H9 (cell line): ENCODE results near the gene CRB3. TPM values are rescaled to one million over a fixed set of nuclear protein-coding genes. Genes with fewer than 3 reads are reported as not detected.

Experiments used
- DNase-seq: peaks from one replicate; pipeline ENCODE4 v3.0.0-alpha.2; 2017
- H2AFZ ChIP-seq: one replicate; pipeline ENCODE4 v1.6.1; 2013; ENCODE audit warnings: mild to moderate bottlenecking, low read length, control low read depth, moderate library complexity
- H2AK5ac ChIP-seq: 2 replicates; pipeline ENCODE4 v1.6.1; 2013; ENCODE audit warnings: low read length, control low read depth, mixed read lengths; ENCODE audit not compliant: insufficient read length
- H2BK120ac ChIP-seq: one replicate; pipeline ENCODE4 v1.6.1; 2013; ENCODE audit warnings: low read depth, mild to moderate bottlenecking, low read length, control low read depth, inconsistent platforms; ENCODE audit not compliant: poor library complexity, severe bottlenecking
- H2BK12ac ChIP-seq: 2 replicates; pipeline ENCODE4 v1.6.1; 2013; ENCODE audit warnings: low read length, control low read depth, mixed read lengths, low read depth; ENCODE audit not compliant: insufficient read length
- H2BK15ac ChIP-seq: 2 replicates; pipeline ENCODE4 v1.6.1; 2013; ENCODE audit warnings: low read depth, low read length, control low read depth
- H2BK20ac ChIP-seq: one replicate; pipeline ENCODE4 v1.6.1; 2013; ENCODE audit warnings: low read depth, mild to moderate bottlenecking, low read length, control low read depth, inconsistent platforms; ENCODE audit not compliant: poor library complexity, severe bottlenecking
- H2BK5ac ChIP-seq: 2 replicates; pipeline ENCODE4 v1.6.1; 2013; ENCODE audit warnings: low read length, control low read depth, mixed read lengths; ENCODE audit not compliant: insufficient read length
- H3K14ac ChIP-seq: 2 replicates; pipeline ENCODE4 v1.6.1; 2013; ENCODE audit warnings: low read length, control low read depth; ENCODE audit not compliant: insufficient read depth
- H3K18ac ChIP-seq: 2 replicates; pipeline ENCODE4 v1.6.1; 2013; ENCODE audit warnings: low read depth, mild to moderate bottlenecking, mixed read lengths, low read length, control low read depth; ENCODE audit not compliant: insufficient read length
- H3K23ac ChIP-seq: 2 replicates; pipeline ENCODE4 v1.6.1; 2013; ENCODE audit warnings: low read length, control low read depth, mixed read lengths, low read depth; ENCODE audit not compliant: insufficient read length
- H3K23me2 ChIP-seq: 2 replicates; pipeline ENCODE4 v1.6.1; 2013; ENCODE audit warnings: low read depth, mild to moderate bottlenecking, mixed read lengths, low read length, control low read depth; ENCODE audit not compliant: insufficient read length, poor library complexity, severe bottlenecking
- H3K27ac ChIP-seq: 2 replicates; pipeline ENCODE4 v1.5.1; 2013; ENCODE audit warnings: low read length, control low read depth, mixed read lengths, low read depth; ENCODE audit not compliant: insufficient read length
- H3K27me3 ChIP-seq: 2 replicates; pipeline ENCODE4 v1.6.1; 2013; ENCODE audit warnings: low read length, control low read depth, inconsistent platforms; ENCODE audit not compliant: insufficient read depth
- H3K4ac ChIP-seq: 2 replicates; pipeline ENCODE4 v1.6.1; 2013; ENCODE audit warnings: low read depth, mild to moderate bottlenecking, control low read depth, inconsistent platforms, low read length, moderate library complexity
- H3K4me1 ChIP-seq: 2 replicates; pipeline ENCODE4 v1.6.1; 2013; ENCODE audit warnings: low read length, control low read depth, inconsistent platforms; ENCODE audit not compliant: insufficient read depth
- H3K4me2 ChIP-seq: 2 replicates; pipeline ENCODE4 v1.6.1; 2013; ENCODE audit warnings: low read length, control low read depth, mixed read lengths; ENCODE audit not compliant: insufficient read length, insufficient read depth
- H3K56ac ChIP-seq: 2 replicates; pipeline ENCODE4 v1.6.1; 2013; ENCODE audit warnings: low read depth, mild to moderate bottlenecking, mixed read lengths, low read length, control low read depth; ENCODE audit not compliant: insufficient read length
- H3K79me1 ChIP-seq: 2 replicates; pipeline ENCODE4 v1.6.1; 2013; ENCODE audit warnings: low read depth, mild to moderate bottlenecking, moderate library complexity, low read length, control low read depth, inconsistent platforms; ENCODE audit not compliant: insufficient read depth, poor library complexity, severe bottlenecking
- H3K79me2 ChIP-seq: 2 replicates; pipeline ENCODE4 v1.6.1; 2013; ENCODE audit warnings: low read length, control low read depth, inconsistent platforms; ENCODE audit not compliant: insufficient read depth
- H3K9ac ChIP-seq: 2 replicates; pipeline ENCODE4 v1.6.1; 2013; ENCODE audit warnings: low read length, control low read depth, mixed read lengths; ENCODE audit not compliant: insufficient read length; ENCODE audit errors: extremely low read depth
- H3K9me3 ChIP-seq: one replicate; pipeline ENCODE4 v1.6.1; 2013; ENCODE audit warnings: low read depth, low read length, inconsistent platforms; ENCODE audit not compliant: control insufficient read depth
- H3T11ph ChIP-seq: one replicate; pipeline ENCODE4 v1.6.1; 2013; ENCODE audit warnings: mild to moderate bottlenecking, low read length, control low read depth, inconsistent platforms
- H4K20me1 ChIP-seq: one replicate; pipeline ENCODE4 v1.6.1; 2013; ENCODE audit not compliant: control insufficient read depth, insufficient read length, insufficient read depth
- H4K5ac ChIP-seq: 2 replicates; pipeline ENCODE4 v1.6.1; 2013; ENCODE audit warnings: low read depth, mild to moderate bottlenecking, mixed read lengths, low read length, control low read depth; ENCODE audit not compliant: insufficient read length
- H4K8ac ChIP-seq: replicated peaks from 2 replicates; pipeline ENCODE4 v1.6.1; 2013; ENCODE audit warnings: low read length, control low read depth, mixed read lengths, low read depth; ENCODE audit not compliant: insufficient read length
- H4K91ac ChIP-seq: 2 replicates; pipeline ENCODE4 v1.6.1; 2013; ENCODE audit warnings: low read depth, mild to moderate bottlenecking, moderate library complexity, mixed read lengths, low read length, control low read depth; ENCODE audit not compliant: insufficient read length
- H3K27ac Mint-ChIP-seq, 3 experiments: 2 replicates in 2 of 3; 3 replicates in 1 of 3; pipeline ENCODE4 v1.8.0; 2020 to 2021; ENCODE audit warnings: mixed read lengths in 3 of 3, mild to moderate bottlenecking in 1 of 3, moderate library complexity in 1 of 3
- H3K27me3 Mint-ChIP-seq: 2 replicates; pipeline ENCODE4 v1.8.0; 2021; ENCODE audit warnings: low read depth, mild to moderate bottlenecking, moderate library complexity, mixed read lengths
- H3K36me3 Mint-ChIP-seq, 3 experiments: 2 replicates in 2 of 3; 3 replicates in 1 of 3; pipeline ENCODE4 v1.8.0; 2020 to 2021; ENCODE audit warnings: low read depth in 3 of 3, mixed read lengths in 3 of 3; ENCODE audit not compliant: insufficient read depth in 1 of 3
- H3K4me1 Mint-ChIP-seq, 2 experiments: 2 replicates each; pipeline ENCODE4 v1.8.0; 2020; ENCODE audit warnings: mixed read lengths in 2 of 2
- H3K4me3 Mint-ChIP-seq, 2 experiments: 2 replicates in 1 of 2; 3 replicates in 1 of 2; pipeline ENCODE4 v1.8.0; 2020 to 2021; ENCODE audit warnings: mild to moderate bottlenecking in 2 of 2, mixed read lengths in 2 of 2, moderate library complexity in 1 of 2
- H3K9me3 Mint-ChIP-seq, 2 experiments: 2 replicates in 1 of 2; 3 replicates in 1 of 2; pipeline ENCODE4 v1.8.0; 2020; ENCODE audit warnings: mild to moderate bottlenecking in 2 of 2, mixed read lengths in 2 of 2, moderate library complexity in 1 of 2
- WGBS: extraction: QIAGEN DNeasy Blood & Tissue Kit; methylation state at CpG from one replicate; pipeline ENCODE4 v1.1.7; 2013; ENCODE audit warnings: missing lambda C conversion rate, low lambda C conversion rate, mixed read lengths; ENCODE audit not compliant: insufficient read length; ENCODE audit errors: extremely low coverage; 5-methylcytosine and 5-hydroxymethylcytosine counted together
- microRNA-seq: library from miRNA; unstranded; fragments of <30 nt; microRNA quantifications from one replicate; pipeline ENCODE4, GENCODE V29; 2020; ENCODE audit warnings: borderline microRNAs expressed
- total RNA-seq: library from RNA; stranded (reverse); gene quantifications from 2 replicates; pipeline ENCODE4 v1.2.1, GENCODE V29; 2021
- TF ChIP-seq, protein P1 (sequence below): fragments of 200-600 bp; sonication (generic); conservative IDR thresholded peaks from 3 replicates; pipeline ENCODE4 v1.8.0; 2021; ENCODE audit warnings: antibody characterized with exemption, mild to moderate bottlenecking

Gene CRB3
- total RNA-seq, 1 experiment from 2014 or later = 32.1 TPM

DNA sequence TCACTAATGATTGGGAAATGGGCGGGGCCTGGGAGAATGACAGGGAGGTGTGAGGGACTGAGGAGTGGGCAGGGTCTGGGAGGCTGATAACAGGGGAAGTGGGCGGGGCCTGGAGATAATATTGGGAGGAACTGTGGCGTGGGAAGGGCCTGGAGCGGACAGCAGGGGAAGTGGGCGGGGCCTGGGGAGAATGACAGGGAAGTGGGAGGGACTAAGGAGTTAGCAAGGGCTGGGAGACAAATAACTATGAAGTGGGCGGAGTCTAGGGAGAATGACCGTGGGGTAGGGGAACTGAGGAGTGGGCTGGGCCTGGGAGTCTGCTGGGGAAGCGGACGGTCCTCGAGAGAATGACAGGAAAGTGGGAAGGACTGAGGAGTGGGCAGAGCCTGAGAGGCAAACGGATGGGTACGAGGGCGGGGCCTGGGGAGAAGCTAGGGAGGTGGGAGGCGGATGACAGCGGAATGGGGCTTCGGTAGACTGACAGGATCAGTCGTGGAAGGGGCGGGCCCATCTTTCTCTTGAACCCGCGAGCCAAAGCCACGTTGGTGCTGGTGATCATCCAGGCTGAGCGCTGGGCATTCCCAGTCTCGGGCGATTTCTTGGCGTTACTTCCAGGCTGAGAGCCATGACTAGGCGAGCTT lies 52.1 kb downstream of the CRB3 start:
- Mint-ChIP-seq H3K27ac (no peak overlapping the region; a peak in 3 of 7 replicates), H3K4me3 (peak overlapping the region; percentile 82 to 98), H3K36me3 (no peaks in the 10 kb centered on the region; a peak in 1 of 7 replicates), H3K4me1 (peaks cover 8 to 23% of the 10 kb centered on the region in 2 experiments), H3K27me3 (peaks cover 5% of the 10 kb centered on the region; the same call in 1 of the 2 replicates), H3K9me3 (no peaks in the 10 kb centered on the region; a peak in 2 of 5 replicates)
- H3K4me2 ChIP-seq = peak overlapping the region; percentile 84
- no peaks in the 10 kb centered on the region for H3K79me1 ChIP-seq
- H4K8ac ChIP-seq = no peak overlapping the region
- no peaks in the 10 kb centered on the region for H3K79me2 ChIP-seq
- peak; percentile 99 for DNase-seq
- no peak overlapping the region for H4K91ac ChIP-seq
- H2BK12ac ChIP-seq = no peak overlapping the region
- H2AFZ ChIP-seq = peak overlapping the region; percentile 96
- no peaks in the 10 kb centered on the region for H3K9me3 ChIP-seq
- no peak overlapping the region for H2BK120ac ChIP-seq
- no peak overlapping the region for H2BK20ac ChIP-seq
- no peak overlapping the region for H3K9ac ChIP-seq
- H2AK5ac ChIP-seq = no peak overlapping the region
- no peak overlapping the region for H3K4ac ChIP-seq
- no peak overlapping the region for H3K23ac ChIP-seq
- no peak overlapping the region for H3K27ac ChIP-seq
- no peaks in the 10 kb centered on the region for H3K27me3 ChIP-seq
- H3K56ac ChIP-seq = no peak overlapping the region
- H3T11ph ChIP-seq = no peak overlapping the region
- no peaks in the 10 kb centered on the region for H4K20me1 ChIP-seq
- TF ChIP-seq, protein P1, sequence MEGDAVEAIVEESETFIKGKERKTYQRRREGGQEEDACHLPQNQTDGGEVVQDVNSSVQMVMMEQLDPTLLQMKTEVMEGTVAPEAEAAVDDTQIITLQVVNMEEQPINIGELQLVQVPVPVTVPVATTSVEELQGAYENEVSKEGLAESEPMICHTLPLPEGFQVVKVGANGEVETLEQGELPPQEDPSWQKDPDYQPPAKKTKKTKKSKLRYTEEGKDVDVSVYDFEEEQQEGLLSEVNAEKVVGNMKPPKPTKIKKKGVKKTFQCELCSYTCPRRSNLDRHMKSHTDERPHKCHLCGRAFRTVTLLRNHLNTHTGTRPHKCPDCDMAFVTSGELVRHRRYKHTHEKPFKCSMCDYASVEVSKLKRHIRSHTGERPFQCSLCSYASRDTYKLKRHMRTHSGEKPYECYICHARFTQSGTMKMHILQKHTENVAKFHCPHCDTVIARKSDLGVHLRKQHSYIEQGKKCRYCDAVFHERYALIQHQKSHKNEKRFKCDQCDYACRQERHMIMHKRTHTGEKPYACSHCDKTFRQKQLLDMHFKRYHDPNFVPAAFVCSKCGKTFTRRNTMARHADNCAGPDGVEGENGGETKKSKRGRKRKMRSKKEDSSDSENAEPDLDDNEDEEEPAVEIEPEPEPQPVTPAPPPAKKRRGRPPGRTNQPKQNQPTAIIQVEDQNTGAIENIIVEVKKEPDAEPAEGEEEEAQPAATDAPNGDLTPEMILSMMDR = no peak
- peaks cover 8% of the 10 kb centered on the region for H3K23me2 ChIP-seq
- no peak overlapping the region for H2BK15ac ChIP-seq
- no peak overlapping the region for H3K14ac ChIP-seq
- H2BK5ac ChIP-seq = no peak overlapping the region
- H3K18ac ChIP-seq = no peak overlapping the region
- peaks cover 4% of the 10 kb centered on the region; the same call in 1 of the 2 replicates for H3K4me1 ChIP-seq
- no CpG with 5 or more reads among the region's 26 CpGs for WGBS
- no peak overlapping the region for H4K5ac ChIP-seq

Small RNA genes lying within 50 kb of the gene (microRNA-seq; reads per million reads assigned to microRNA genes)
- 10.8 reads per million, percentile 48 among the genes with 10 or more reads in this experiment for gene MIR3940

Other genes starting within 250 kb of the CRB3 start
- 54.9 and 56.9 TPM in 2 replicates for gene MLLT1, start 184.3 kb upstream of the CRB3 start, total RNA-seq
- not detected in 2 replicates for gene ACER1, start 130.7 kb upstream of the CRB3 start, total RNA-seq
- gene CLPP, start 102.7 kb upstream of the CRB3 start, total RNA-seq = 91.6 and 94.3 TPM in 2 replicates
- 81.6 and 85.7 TPM in 2 replicates for gene ALKBH7, start 91.5 kb upstream of the CRB3 start, total RNA-seq
- gene PSPN, start 88.3 kb upstream of the CRB3 start, total RNA-seq = 2.1 and 2.4 TPM in 2 replicates
- 61.2 and 67.2 TPM in 2 replicates for gene GTF2F1, start 71.1 kb upstream of the CRB3 start, total RNA-seq
- gene KHSRP, start 39.5 kb upstream of the CRB3 start, total RNA-seq = 602 and 626 TPM in 2 replicates
- gene SLC25A41, start 30.5 kb upstream of the CRB3 start, total RNA-seq = 0.20 and 0.42 TPM in 2 replicates
- gene SLC25A23, start 4.5 kb upstream of the CRB3 start, total RNA-seq = 35.0 and 42.9 TPM in 2 replicates
- gene DENND1C, start 17.5 kb downstream of the CRB3 start, total RNA-seq = 2.4 TPM in 2 replicates
- 19.5 and 20.3 TPM in 2 replicates for gene TUBB4A, start 38.0 kb downstream of the CRB3 start, total RNA-seq
- 1.9 and 2.1 TPM in 2 replicates for gene TNFSF9, start 66.8 kb downstream of the CRB3 start, total RNA-seq
- gene CD70, start 126.9 kb downstream of the CRB3 start, total RNA-seq = 1.2 and 1.3 TPM in 2 replicates
- not detected in 2 replicates for gene TNFSF14, start 205.9 kb downstream of the CRB3 start, total RNA-seq